GM18861 (cell line): ENCODE results near the gene FREM1.

Experiments
- ATAC-seq: cut with Tn5 transposase; IDR thresholded peaks from one replicate; pipeline ENCODE4 v1.9.1; 2021; ENCODE audit not compliant: unreplicated experiment

The FREM1 gene

GRCh38 chr9:14869671-14870070 lies 40.6 kb downstream of the FREM1 start:
- ATAC-seq = no peak

DNA sequence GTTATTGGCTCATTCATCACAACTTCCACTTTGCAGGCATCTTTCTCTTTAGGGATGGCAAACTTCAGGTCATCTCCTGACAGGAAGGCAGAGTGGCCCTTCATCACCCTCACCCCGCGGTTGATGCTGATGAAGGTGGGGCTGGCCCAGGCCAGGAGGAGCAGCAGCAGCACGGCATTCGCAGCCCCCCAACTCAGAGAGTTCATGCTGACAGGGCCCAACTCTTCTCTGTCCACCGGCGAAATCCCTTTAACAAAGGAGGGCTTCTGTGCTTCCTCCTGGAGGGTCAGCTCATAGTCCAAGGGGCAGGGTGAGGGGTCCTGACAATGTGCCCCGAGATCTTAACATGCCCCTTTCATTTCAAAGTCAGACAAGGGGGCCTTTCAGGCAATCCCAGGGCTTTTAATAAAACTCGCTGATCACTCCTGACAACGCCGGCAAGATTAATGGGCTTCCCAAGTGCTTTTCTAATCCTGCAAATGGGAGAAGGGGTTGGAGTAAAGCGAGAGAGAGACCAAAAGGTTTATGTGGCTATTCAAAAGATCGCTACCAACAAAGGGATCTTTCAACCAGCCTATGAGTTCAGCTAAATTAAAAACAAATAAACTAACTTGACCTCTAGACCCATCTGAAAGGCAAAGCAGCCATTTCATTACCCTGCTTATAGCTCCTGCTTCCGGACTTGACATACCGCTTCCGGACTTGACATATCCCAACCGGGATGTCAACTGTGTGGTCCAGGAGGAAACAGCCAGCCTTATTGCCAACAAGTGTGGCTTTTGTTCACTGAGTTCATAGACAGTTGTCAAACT lies 41.2 kb downstream of the FREM1 start:
- ATAC-seq = no peak

- ATAC-seq = no peak
Measured at GRCh38 chr9:14868418-14868771, 41.8 kb downstream of the FREM1 start.

DNA sequence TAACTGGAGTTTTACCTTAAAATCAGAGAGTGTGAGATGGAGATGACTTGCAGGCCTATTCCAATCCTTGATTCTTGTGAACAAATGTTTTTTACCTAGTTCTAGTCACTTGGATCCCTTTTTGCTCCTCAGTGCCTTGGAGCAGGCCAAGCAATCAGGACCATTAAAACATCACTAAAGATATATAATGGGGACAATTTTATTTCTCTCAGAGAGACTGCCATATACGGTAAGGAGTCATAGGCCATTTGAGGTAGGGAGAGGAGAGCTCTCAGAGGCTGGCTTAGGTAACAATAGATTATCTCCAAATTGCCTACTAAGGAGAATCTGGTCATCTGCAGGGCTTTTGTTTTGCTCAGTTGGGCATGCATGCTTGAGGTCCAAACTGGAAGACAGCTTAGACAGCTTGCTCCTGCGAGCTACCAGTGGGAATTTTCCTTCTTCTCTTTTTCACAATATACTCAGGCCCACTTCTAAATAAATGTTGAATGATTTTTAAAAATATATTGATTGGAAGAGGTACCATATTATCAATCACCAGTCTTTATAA lies 44.0 kb downstream of the FREM1 start:
- no peak for ATAC-seq

GRCh38 chr9:14864309-14864708 lies 45.9 kb downstream of the FREM1 start:
- no peak for ATAC-seq

GRCh38 chr9:14863402-14863801 lies 46.8 kb downstream of the FREM1 start:
- no peak for ATAC-seq

- ATAC-seq = no peak
Measured at GRCh38 chr9:14857449-14858305, 52.6 kb downstream of the FREM1 start.

DNA sequence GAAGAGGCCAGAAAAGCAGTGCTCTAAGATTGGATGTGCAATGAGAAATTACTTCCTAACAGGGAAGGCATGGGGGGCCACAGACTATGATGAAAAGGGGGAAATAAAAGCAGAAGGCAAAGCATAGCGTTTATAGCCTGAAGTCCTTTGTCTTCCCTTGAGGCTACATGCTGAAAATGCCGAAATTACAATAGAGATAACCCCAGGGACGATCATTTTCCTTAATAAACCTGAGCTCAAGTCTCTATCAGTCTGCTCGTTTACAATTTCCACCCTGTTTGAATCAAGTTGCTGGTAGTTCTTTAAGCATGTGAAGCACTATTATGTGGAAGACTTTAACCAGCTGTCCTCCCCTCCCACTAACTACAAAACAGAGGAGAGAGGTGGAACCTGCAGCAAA lies 60.4 kb downstream of the FREM1 start:
- no peak for ATAC-seq

GRCh38 chr9:14849296-14849695 lies 60.9 kb downstream of the FREM1 start:
- ATAC-seq = no peak

DNA sequence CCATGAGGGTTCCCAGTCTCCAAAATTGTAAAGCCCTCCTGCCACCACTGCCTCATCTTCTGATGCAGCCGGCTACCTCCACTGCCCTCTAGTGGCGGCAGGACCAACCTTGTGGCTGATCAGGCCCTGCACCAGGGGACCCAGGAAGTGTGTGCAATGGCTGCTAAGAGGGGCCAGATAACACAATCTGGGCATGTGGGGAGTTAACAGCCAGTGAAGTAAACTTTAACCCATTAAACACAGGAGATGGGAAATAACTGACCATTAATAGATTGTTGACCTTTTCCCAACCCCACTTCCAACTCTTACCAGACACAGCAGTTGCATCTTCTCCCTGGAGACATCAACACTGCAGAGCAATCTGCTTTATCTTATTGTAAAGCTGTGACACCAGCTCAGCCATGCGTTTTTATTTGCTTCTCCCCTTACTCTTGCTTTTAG lies 63.3 kb downstream of the FREM1 start:
- peak; percentile 80 for ATAC-seq

DNA sequence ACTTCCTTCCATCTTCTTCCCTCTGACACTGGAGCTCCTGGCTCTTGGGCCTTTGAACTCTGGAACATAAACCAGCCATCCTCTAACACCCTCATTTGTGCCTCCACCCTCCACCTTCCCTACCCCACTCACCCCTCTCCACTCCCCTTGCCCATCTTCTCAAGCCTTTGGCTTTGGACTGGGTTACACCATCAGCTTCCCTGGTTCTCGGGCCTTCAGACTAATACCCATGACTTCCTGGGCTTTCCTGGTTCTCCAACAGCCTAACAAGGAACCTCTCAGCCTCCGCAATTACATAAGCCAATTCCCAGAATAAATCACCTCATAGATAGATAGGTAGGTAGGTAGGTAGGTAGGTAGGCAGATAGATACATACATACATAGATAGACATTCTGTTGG lies 67.1 kb downstream of the FREM1 start:
- no peak for ATAC-seq

DNA sequence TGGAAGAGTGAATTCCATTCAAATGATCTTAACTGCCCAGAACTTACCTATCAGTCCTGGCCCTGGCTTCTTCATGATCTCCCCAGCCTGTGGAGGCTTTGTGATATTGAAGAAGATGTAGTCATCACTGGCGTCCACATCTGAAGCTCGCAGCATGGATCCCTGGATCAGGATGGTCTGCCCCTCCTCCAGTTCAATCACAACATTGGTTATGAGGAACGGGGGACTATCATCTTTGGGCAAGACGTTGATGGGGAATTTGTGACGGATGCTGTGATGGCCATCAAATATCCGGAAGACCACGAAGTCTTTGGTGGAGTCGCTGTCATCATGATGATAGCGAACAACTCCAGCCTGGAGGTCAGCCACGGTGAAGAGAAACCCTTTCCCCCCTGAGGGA lies 68.0 kb downstream of the FREM1 start:
- ATAC-seq = no peak

GRCh38 chr9:14838701-14839100 lies 71.5 kb downstream of the FREM1 start:
- ATAC-seq = no peak

DNA sequence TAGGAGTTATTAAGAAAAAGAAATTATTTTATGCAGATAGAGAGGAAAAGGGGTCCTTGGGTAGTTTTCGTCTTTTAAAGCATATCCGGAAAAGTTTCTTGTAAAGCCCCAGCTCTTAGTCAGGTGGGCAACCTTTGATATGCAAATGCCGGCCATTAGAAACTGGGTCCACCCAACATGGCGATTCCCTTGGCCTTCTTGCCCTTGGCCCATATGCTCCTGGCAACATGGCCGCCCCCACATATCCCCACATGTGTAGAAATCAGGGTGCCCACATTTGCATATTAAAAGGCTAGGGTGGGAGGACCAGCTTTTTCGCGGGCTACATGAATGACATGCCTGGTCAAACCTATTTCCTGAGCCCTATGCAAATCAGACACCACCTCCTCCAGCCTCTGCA lies 73.3 kb downstream of the FREM1 start:
- no peak for ATAC-seq

GRCh38 chr9:14831661-14832060 lies 78.6 kb downstream of the FREM1 start:
- ATAC-seq = no peak

- no peak for ATAC-seq
Measured at GRCh38 chr9:14831074-14831473, 79.2 kb downstream of the FREM1 start.

DNA sequence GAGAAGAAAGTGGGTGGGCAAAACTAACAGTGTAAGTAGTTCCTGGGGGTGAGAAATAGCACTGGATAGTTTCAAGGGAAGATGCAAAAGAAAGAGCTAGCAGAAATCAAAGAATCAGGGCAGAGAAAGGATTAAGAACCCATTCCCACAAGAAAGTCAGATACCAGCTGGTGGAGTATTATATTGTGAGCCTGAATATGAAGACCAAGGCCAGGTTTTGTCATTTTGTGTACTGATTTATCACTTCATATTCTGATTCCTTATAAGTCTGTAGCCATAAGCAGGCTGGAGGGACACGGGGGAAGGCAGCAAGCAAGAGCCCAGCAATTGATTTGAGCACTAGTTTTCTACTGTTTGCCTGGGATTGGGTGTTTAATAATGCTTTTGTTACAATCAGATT lies 80.2 kb downstream of the FREM1 start:
- ATAC-seq = no peak

GRCh38 chr9:14829204-14829603 lies 81.0 kb downstream of the FREM1 start:
- ATAC-seq = no peak

- ATAC-seq = no peak
Measured at GRCh38 chr9:14827805-14828204, 82.4 kb downstream of the FREM1 start.

DNA sequence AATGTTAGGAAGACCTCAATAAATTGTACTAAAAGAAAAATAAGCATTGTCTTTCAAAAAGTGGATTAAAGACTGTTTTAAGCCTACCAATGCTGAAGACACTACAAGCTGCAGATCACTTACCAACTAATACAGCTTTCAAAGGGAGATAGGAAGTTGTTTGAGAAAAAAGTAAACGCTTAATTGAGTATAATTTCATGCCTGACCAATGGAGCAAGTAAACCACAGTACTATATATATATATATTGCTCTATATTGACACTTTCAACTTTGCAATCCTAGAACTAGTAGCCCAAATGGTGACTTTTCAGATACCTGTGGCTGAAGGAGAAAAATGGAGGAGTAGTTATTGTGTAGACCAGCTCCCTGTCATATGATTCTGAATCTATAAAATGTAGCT lies 85.7 kb downstream of the FREM1 start:
- ATAC-seq = no peak

DNA sequence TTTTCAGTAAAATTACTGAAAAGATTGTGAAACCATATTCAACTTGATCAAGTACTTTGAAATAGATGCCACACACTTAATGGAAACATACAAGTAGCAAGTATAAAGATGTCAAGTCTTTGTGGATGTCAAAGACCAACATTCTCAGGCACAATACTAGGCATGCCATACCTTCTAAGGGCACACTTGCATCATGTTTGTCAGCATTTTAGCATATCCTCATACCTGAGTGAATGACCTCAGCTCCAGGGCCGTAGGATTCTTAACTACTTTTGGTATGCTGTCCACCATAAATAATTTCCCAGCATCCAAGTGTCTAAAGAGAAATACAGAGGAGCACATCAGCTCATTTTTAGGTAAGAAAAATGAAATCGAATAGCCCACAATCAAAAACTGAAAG lies 86.4 kb downstream of the FREM1 start:
- no peak for ATAC-seq

- no peak for ATAC-seq
Measured at GRCh38 chr9:14822666-14823065, 87.6 kb downstream of the FREM1 start.
